ENCODE data around the gene DPH3. TPM values are rescaled to one million over a fixed set of nuclear protein-coding genes. Genes with fewer than 3 reads are reported as not detected.

DPH3 gene
- total RNA-seq, 1 donor from 2014 or later = 29.8 TPM

DNA sequence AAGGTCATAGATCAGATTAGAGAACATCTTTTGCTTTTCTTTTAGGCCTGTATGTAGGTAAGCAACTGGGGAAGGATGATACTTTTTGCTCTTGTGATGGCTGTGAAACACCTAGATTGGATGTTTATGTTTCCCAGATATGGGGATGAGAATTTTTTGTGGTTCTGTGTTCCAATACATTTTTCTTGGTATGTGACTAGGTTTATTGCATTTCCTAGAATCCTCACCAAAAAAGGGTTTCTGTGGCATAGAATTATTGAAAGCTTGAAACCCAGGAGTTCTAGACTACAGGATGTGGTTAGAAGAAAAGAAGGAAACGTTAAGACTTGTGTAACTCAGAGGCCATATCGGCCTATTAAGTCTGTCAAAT, 26.1 kb upstream of the DPH3 start:
- DNase-seq (ENCODE audit: low read depth in 2 of 2) = no peak

DNA sequence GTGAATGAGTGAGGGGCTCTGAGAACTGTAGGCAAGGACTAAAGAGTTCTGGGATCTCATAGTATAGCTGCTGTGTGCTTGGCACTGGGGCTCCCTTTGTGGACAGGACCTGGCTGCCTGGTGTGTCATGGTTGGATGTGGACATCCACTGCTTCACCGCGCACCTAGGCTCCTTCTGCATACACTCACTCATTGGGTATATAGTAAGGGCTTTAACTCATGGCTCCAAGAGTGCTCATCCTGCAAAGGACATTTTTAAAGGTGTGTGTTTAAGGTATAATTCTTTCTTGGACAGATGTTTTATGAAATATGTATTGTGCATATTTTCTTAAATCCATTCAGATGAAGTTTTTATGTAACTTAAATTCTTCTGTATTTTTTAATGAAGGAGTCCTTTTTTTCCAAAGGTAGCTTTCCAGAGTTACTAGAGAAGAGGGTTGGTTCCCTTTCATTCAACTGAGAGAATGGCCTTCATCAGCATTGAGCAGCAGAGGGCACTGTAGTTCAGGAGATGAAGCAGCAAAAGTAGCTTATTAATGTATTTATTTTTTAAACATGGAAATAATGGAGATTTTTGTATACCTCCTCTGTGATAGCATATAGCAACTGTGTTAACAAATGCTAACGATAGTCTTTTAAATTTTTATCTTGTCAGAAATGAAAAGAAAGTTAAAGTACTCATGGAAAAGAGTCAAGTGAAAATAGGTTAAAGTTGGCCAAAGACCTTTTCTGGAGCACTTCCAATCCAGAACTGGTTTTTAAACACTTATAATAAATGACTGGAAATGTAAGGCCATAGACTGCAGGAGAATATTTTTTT, 25.5 kb upstream of the DPH3 start:
- peak; percentile 63 to 76 for DNase-seq (ENCODE audit: low read depth in 2 of 2)

DNA sequence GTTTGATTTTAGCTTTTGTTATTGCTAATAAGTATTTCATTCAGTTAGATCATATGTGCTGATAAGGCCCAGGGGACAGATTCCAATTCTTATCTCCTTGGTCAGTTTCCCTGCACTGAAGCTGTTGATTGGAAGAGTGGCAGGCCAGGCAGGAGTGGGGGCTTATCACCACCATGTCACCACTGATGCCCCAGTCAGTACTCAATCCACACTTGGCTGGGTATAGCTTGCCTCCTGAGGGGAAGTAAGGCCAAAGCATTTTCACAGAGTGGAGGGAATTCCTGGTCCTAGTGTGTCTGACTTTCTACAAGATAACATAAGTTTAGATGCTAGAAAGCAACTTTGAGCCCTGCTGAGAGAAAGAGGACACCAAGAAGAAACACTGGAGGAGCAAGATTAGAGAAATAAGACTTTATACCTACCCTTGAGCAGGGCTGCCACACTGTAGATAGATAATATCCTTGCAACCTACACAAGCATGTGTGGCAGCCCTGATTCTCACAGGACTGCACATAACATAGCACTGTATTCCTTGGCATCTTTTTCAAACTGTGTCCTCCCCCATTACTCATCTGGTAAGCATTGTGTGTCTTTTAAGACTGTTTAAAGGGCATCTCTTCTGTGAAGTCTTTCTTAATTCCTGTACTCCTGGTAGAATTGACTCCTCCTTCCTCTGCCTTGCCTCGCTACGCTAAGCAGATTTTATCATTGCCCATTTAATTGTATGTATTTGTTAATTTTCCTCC, 24.6 kb upstream of the DPH3 start:
- DNase-seq (ENCODE audit: low read depth in 2 of 2) = no peak

DNA sequence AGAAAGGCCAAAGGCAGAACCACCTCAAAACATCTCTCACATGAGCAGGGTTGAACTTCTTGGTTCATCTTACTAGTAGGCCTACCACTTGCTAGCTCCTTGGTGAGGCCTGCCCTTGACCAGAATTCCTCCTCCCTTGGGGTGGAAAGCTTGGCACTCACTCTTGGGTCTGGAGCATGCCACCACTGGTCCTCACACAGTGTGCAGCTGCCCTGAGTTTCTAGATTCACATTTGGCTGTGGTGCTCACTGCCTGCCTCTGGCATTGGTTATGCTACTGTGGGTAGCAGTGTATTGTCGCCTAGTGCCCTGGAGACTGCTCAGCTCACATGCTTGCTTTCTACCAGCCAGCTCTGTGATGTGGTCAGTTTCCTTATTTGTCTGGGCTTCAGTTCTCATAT, 23.9 kb upstream of the DPH3 start:
- DNase-seq (ENCODE audit: low read depth in 2 of 2) = no peak

DNA sequence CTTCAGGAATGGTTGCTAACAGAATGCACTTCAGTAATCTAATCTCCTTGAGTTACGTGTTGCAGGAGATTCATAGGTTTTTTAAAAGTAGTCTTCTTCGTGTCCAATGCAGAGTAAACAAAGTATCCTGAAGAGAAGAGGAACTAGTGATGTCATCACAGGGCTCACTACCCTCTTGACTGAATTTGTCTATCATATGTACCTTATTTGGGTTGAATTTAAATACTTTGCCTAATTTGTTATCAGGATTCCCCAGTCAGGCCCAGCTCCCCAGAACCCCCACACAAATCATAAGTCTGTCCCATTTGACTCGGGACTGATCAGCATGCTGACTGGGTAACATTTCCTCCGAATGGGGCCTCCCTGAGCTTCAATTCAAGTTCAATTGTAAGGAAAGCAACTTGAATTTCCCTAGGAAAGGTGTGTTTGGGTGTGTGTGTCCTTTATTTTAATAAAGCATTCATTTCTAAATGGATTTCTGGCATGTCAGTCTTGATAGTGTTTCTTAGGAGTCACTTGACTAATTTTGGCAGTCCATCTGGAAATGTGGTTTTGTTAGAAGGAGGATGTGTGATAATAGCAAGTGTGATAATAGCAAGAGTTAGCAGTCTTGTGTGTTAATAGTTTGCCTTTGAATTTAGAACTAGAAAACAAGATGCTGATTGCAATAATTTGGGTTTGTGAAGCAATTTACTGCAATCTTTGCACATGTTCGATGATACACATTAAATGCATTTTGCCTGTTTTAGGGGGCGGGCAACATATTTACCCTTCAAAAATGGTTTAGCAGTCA, 22.2 kb upstream of the DPH3 start:
- no peak for DNase-seq (ENCODE audit: low read depth in 2 of 2)

DNA sequence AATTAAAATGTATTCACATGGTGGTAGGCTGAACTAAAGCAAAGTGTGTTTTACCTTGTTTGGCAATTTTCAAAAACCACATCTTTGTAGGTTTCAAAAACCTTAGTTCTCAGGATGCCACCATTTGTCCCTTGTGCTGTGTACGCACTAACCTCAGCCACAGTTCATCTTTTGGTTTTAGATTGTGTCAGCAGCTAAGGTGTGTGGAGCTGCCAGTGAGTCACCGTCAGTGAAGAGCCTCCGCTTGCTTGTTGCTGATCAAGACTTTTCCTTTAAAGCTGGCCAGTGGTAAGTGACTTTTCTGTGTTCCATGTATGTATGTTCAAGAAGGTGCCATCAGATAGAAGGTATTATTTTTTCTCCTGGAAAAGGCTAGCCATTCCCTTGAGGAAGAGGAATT, 21.4 kb upstream of the DPH3 start:
- DNase-seq (ENCODE audit: low read depth in 2 of 2) = no peak

DNA sequence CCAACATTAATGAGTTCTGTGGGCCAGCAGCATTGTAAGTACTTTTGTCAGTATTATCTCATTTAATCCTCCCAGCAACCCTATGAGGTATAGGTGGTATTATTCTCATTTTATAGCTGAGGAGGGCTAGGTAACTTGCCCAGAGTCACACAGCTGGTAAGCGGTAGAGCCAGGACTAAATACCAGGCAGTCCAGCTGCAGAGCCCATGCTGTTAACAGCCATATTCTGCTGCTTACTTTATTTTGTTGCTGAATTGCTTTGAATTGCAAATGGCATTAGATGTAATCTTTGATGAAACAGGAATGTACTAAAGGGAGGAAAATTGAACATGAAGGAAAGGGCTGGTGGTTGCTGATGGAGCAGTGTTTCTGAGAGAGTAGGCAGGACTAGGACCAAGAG, 19.9 kb upstream of the DPH3 start:
- DNase-seq (ENCODE audit: low read depth in 2 of 2) = no peak

DNA sequence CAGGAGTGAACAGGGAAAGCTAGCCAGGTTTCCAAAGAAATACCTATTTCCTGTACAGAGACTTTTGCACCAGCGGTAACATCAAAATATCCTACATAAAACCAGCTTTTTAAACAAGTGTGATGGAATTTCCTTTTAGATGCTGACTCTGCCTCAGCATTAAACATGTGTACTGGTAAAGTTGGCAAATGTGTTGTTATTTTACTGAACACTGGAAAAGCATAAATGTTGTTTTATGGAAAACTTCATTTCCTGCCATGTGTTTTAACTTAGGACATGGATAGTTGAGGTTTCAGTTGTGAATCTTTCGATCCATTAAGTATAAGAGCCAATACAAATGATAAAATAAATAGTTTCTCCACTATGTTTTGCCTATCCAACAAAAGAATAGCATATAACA, 15.9 kb upstream of the DPH3 start:
- peak; percentile 24 to 93 for DNase-seq (ENCODE audit: low read depth in 2 of 2)

DNA sequence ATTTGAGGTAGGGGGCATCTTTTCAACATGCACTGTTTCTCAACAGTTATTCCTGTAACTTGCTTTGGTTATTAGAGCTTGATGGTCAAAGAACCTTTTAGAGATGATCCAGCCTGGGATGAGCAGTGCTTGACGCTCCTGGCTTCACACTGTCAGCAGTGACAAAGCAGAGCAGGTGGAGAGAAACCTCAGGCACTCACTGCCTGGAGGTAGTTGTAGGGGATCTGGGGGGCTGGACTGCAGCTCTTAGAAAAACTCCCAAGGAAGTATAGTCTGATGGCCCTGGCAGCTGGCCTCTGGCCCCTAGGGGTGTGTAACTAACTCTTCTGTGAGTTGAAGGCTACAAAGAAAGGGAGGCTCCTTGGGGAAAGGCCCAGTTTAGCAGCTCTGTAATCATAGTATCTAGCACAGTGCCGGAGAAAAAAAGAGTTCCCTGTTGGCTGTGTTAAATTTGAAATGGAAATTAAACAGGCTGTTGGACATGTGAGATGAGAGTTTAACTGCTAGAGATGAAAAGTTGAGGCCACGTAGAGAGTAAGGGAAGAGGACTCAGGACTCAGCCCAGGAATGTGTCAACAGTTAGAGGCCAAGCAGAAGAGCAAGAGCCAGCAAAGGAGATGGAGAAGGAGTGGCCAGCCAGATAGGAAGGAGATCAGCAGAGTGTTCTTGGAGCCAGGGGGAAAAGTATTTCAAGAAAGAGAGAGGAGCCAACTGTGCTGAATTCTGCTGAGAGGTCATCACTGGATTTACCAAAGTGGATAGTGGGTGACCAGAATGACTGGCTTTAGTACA, 14.5 kb upstream of the DPH3 start:
- no peak for DNase-seq (ENCODE audit: low read depth in 2 of 2)

DNA sequence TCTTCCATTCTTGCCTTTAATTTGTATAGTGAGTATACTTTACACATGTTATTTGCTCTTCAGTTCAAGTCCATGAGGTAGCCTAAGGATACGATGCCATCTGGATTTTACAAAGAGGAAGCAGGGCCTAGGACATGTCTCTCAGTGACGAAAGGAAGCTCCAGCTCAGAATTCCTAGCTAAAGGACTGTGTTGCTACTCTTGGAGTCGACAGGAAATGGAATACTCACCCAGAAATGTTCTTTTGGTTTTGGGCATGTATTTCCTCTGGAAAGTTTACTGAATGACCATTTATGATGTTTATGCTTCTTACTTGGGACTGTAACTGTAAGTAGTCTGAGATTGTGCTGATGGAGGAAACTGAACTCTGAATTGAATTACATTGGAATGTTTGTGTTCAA, 12.7 kb upstream of the DPH3 start:
- peak; percentile 35 to 76 for DNase-seq (ENCODE audit: low read depth in 2 of 2)

DNA sequence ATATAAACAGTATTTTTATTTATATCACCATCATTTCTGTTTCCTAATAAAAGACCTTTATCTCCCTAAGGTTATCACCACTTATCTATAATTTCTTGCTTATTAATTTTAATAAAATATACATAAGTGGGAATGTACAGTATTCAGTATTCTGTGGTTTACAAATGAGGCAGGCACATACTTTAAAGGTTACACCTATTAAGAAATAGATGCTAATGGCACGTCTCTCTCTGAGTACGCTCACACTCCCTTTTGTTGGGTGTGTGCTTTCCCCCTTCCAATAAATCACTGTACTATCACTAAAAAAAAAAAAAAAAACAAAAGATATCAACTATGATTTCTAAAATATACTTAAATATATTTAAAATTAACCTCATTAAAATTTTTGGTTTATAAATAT, 9.1 kb upstream of the DPH3 start:
- DNase-seq (ENCODE audit: low read depth in 2 of 2) = no peak

DNA sequence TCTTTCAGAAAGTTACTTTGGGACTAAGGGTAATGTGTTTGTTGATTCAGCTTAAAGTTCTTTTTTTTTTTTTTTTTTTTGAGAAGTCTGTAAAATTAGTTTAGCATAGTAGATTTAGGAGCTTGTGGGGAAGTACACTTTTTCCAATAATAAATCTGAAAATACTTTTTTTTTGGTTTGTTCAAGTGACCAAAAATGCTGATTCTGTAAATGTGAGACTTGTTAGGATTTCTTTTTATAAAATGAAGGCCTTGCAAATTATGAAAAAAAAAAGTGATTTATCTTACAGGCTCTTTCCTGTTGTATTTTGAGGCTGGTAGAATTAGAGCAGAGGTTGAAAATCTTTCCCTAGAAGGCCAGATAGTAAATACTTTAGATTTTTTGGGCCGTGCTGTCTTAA, 7.8 kb upstream of the DPH3 start:
- no peak for DNase-seq (ENCODE audit: low read depth in 2 of 2)

DNA sequence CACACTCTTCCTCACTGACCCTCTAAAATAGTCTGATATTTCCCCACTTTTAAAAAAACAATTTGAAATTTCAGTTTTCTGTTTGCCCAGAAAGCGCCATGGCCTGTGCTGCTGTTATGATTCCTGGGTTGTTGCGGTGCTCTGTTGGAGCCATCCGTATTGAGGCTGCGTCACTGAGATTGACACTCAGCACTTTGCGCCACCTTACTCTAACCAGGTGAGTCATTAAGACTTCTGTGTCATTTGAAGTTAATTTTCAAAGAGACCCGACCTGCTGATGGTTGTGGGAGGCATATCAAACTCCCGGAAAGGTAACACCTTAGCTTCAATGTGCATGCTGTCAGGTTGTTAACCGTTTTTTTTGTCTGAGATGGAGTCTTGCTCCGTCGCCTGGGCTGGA, 6.1 kb upstream of the DPH3 start:
- DNase-seq (ENCODE audit: low read depth in 2 of 2) = no peak

DNA sequence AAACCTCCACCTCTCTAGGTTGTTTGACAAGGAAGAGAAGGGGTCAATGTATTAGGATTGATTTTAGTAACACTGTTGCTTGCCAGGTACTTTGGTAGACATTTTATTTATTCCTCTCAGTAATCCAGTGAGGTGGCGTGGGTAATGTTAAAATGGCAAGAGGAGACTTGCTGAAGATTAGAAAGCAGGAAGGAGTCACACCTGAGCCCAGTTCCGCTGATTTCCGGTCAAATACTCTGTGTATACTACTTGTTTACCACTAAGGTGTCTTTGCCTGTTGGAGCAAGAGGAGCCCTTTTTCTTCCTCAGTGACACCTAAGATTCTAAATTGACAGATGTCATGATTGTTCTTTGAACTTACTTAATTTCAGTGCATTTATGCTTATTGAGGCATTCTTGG, 2.0 kb upstream of the DPH3 start:
- no peak for DNase-seq (ENCODE audit: low read depth in 2 of 2)

DNA sequence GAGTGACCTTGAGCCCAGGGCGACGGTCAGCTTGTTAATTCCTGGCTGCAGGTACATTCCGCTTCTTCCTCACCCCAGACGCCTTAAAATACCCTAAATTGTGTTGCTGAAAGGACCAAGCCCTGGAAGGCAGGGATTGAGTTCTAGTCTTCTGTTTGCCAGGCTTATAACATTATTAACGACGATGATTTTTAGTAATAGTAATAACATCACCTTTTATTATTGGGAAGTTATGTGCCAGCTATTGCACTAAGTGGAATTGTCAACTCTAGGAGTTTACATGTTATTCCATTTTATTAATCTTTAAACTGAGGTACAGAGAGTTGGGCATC, 678 bp upstream of the DPH3 start:
- DNase-seq (ENCODE audit: low read depth in 2 of 2) = no peak

DNA sequence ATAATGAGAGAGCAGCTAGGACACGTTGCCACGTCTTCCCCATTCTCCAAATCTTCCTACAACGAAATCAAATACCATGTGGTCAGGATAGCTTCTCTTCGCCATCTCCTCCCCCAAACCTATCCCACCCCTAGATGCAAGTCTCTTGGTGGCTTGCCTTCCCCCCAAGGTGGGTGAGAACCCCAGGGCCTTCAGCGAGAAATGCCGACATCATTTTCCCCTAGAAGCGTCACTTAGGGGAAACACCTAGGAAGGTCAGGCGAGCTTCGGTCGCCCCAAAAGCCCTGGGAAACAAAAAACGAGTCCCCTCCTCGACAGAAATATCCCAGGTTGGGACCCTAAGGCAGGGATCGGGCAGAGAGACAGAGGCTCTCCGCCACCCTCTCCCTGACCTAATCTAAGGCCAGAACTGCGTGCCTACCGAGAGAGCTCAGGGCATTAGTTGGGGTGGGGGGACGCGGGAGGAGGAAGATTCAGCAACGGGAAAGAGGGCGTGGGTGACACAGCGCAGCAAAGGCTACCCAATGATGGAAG, 502 bp downstream of the DPH3 start:
- DNase-seq (ENCODE audit: low read depth in 2 of 2) = peak in 1 of 2 donors; percentile 7

DNA sequence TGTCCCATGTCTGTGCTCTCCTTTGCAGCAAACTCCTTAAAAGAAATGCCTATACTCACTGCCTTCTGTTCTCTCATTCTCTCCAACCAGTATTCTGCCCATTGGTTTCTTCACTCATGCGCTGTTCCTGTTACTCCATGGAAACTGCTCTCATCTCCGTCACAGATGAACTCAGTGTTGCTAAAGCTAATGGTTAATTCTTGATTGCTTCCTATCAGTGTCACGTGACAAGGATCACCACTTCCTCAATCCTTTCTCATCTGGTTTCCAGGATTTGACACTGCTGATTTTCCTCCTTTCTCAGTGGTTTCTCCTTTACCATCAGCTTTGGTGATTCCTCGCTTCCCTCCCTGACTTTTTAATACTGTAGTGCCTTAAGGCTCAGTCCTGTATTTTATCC, 2.6 kb downstream of the DPH3 start:
- DNase-seq (ENCODE audit: low read depth in 2 of 2) = no peak

DNA sequence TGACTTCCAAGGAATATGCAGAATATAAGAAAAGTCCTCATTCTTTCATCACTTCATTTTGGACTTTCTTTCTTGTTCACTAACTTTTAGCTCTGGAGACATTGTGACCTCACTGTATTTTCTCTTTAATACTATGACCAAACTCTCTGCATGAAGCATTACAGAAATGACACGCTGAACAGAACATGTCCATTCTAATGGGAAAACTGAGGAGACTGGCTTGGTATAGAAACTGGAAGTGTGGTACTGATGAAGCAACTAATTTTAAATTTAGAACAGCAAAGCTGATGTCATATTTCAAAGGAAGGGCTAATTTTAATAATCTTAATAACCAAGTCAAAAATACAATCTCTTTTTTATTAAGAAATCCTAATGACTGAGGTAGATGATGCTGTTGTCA, 4.7 kb downstream of the DPH3 start:
- no peak for DNase-seq (ENCODE audit: low read depth in 2 of 2)

DNA sequence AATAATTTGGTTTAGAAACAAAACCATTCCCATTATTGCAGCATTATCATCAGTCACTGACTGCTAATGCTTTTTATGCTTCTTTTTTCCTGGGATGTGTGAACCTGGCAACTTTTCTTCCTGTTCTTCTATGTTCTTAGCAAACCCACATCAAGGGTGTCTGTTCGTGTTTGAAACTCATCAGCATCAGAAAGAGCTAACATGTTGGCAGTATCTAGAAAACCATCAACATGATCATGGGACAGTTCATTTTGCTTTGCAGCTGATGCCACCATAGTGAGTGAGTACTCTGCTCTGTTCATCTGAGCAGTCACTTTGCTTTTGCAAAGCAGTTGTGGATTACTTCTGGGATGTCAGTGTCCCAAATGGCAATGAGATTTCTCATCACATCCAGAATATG, 5.9 kb downstream of the DPH3 start:
- DNase-seq (ENCODE audit: low read depth in 2 of 2) = no peak

DNA sequence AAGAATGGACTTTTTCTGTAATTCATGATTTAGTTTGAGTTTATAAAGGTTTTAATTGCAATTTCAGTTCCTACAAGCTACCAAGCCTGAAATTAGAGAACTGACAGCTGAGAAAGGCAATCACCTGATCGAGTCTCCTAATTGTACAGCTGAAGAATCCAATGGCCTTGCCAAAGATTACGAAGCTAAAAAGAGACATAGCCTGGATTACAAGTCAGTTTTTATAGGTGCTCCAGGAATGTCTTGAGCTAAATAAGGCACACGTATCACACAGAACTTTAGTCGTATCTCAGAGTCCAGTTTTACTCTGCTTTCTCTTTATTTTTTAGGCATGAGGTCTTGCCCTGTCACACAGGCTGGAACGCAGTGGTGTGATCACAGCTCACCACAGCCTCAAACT, 6.6 kb downstream of the DPH3 start:
- DNase-seq (ENCODE audit: low read depth in 2 of 2) = no peak

DNA sequence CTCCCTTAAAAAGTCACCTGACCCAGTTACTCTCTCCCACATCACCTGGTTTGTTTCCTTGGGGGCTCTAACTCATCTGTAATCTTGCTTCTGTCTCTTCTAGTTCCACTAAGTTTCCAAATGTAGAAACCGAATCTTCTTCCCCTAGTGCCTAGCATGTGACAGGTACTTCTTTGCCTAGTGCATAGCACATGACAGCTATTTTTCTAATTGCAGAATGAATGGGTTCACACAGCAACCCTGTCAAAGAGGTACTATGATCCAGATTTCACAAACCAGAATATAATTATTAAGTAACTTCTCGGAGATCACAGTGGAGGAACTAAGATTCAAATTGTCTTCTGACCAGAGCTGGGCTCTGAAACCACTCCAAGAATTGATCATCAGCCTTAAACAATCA, 7.4 kb downstream of the DPH3 start:
- DNase-seq (ENCODE audit: low read depth in 2 of 2) = no peak

DNA sequence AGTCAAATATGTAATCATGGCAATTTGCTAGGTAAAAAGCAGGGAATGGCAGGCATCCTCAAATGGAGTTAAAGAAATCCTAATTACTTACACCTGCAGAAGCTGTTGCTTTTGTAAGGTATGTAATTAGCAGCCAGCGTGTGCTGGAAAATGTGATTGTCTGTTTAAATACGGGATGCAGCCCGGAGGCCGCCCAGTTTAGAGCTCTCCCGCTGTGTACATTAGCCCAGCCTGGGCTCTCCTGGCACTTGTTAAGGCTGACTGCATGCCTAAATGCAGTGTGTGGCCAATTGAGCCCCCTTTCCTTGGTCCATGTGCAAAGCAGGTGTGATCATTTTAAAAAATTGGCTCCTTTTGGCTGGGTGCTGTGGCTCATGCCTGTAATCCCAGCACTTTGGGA, 9.0 kb downstream of the DPH3 start:
- no peak for DNase-seq (ENCODE audit: low read depth in 2 of 2)
